AML-193 (cell line): ENCODE data around the gene RNPS1.
A peak's percentile ranks its signal among the peaks of the same experiment; 100 is the strongest.

Experiments
- DNase-seq, 2 experiments: peaks; one replicate each; lab custom pipeline; 2025; lab: John Stamatoyannopoulos, UW

RNPS1 gene

DNA sequence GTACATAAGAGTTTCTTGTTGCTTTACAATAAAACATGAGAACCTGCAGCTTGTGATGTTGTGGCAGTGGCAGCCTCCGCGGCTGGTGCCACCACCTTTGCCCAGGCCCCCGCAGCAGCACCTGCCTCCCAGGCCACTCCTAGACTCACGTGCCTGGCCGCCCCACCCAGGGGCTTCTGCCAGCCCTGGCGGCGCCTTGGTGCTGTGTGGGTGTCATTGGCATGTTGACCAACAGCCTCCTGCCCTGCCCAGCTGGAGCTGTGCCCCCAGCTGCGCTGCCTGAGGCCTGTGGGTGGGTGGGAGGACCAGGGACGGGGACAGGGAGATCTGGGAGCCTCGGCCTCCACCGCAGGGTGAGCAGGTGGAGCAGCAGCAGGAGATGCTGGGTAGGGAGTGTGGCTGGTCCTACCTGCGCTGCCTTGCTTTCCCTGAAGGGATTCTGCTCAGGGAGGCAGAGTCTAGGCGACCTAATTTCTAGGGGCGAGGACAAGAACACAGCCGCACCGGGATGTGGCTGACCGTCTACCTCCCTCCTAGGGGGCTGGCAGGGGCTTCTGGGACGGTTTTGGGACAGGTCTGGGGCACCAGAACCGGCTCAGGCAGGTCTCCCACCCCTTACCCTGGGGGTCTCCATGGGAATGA, 32.1 kb downstream of the RNPS1 start:
- no peak for DNase-seq

DNA sequence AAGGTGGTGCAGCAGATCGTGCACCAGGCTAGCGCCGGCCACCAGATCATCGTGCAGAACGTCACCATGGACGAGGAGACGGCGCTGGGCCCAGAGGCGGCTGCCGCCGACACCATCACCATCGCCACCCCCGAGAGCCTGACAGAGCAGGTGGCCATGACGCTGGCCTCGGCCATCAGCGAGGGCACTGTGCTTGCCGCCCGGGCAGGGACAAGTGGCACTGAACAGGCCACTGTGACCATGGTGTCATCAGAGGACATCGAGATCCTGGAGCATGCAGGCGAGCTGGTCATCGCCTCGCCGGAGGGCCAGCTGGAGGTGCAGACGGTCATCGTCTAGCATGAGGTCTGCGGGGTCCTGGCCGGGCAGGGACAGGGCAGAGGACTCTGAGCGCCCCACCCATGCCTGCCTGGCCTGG, 32.7 kb downstream of the RNPS1 start:
- DNase-seq: no peak

DNA sequence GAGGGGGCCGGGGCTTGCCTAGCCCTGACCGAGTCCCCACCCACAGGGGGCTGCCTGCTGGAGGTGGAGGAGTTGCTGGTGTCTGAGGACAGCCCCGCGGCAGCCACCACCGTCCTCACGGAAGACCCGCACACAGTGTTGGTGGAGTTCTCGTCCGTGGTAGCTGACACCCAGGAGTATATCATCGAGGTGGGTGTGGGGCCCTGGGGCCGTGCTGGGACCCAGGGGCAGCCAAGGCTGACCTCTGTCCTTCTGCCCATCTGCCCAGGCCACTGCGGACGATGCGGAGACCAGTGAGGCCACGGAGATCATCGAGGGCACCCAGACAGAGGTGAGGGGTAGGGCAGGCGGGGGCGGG, 33.1 kb downstream of the RNPS1 start:
- DNase-seq: no peak

DNA sequence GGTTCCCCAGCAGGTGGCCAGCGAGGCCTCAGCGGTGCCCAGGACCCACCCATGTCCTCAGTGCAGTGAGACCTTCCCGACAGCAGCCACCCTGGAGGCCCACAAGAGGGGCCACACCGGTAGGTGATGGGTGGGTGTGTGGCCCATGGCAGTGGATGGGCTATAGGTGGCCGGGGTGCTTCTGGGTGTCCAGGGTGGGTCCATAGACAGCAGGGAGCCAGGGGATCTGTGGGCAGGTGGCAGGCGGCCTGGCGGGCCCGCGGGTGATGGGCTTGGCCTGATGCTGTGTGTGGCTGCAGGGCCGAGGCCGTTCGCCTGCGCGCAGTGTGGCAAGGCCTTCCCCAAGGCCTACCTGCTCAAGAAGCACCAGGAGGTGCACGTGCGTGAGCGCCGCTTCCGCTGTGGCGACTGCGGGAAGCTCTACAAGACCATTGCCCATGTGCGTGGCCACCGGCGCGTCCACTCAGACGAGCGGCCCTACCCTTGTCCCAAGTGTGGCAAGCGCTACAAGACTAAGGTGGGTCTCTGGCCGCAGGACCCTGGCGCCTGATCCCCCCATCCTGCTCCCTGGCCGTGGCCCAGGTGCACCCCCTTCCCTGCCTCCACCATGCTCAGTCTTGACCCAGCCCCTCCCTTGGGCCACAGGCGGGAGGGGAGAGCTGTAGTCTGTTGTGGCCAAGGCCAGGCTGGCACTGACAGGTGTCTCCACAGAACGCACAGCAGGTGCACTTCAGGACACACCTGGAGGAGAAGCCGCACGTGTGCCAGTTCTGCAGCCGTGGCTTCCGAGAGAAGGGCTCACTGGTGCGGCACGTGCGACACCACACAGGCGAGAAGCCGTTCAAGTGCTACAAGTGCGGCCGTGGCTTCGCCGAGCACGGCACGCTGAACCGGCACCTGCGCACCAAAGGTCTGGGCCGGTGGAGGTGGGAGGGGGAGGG, 33.8 kb downstream of the RNPS1 start:
- no peak for DNase-seq

DNA sequence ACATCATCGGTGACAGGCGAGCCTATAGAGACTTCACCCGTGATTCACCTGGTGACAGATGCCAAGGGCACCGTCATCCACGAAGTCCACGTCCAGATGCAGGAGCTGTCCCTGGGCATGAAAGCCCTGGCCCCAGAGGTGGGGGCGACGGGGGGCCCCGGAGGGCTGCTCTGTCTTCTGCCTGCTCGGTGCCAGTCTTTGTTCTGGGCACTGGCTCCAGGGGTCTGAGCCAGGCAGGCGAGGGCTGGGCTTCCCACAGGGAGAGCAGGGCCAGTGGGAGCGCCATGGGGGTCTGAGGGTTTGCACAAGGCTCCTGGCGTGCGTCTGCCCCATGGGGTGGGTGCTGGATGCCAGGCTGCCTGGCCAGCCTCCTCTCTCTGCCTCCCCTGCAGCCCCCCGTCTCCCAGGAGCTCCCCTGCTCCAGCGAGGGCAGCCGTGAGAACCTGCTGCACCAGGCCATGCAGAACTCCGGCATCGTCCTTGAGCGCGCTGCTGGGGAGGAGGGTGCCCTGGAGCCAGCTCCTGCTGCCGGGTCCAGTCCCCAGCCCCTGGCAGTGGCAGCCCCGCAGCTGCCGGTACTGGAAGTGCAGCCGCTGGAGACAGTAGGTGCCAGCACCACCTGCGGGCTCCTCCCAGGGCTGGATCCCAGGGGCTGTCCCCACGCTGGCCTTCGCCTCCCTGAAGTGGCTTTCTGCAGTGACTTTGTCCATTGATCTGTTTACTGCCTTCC, 34.7 kb downstream of the RNPS1 start:
- no peak for DNase-seq

DNA sequence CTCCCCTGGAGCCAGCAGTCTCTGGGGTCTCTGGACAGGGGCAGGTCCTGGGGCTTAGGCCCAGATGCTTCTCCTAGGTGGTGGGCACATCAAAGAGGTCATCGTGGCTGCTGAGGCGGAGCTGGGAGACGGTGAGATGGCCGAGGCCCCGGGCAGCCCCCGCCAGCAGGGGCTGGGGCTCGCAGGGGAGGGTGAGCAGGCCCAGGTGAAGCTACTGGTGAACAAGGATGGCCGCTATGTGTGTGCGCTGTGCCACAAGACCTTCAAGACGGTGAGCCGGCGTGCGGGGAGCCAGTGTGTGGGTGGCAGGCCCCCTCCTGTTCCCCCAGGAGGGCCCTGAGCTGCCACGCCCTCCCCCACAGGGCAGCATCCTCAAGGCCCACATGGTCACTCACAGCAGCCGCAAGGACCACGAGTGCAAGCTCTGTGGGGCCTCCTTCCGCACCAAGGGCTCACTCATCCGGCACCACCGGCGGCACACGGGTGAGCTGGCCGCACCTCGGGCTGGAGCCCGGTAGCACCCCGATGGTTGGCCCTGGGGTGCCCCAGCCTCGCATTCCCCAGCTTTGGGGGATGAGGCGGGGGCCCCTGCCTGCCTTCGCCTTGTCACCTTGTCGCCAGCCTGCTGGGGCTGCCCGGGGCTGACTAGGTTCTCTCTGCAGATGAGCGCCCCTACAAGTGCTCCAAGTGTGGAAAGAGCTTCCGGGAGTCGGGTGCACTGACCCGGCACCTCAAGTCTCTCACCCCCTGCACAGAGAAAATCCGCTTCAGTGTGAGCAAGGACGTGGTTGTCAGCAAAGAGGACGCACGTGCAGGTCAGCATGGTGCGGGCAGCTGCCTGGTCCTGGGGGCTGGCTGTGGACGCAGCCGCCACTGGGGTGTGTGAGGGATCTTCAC, 35.6 kb downstream of the RNPS1 start:
- DNase-seq: no peak

DNA sequence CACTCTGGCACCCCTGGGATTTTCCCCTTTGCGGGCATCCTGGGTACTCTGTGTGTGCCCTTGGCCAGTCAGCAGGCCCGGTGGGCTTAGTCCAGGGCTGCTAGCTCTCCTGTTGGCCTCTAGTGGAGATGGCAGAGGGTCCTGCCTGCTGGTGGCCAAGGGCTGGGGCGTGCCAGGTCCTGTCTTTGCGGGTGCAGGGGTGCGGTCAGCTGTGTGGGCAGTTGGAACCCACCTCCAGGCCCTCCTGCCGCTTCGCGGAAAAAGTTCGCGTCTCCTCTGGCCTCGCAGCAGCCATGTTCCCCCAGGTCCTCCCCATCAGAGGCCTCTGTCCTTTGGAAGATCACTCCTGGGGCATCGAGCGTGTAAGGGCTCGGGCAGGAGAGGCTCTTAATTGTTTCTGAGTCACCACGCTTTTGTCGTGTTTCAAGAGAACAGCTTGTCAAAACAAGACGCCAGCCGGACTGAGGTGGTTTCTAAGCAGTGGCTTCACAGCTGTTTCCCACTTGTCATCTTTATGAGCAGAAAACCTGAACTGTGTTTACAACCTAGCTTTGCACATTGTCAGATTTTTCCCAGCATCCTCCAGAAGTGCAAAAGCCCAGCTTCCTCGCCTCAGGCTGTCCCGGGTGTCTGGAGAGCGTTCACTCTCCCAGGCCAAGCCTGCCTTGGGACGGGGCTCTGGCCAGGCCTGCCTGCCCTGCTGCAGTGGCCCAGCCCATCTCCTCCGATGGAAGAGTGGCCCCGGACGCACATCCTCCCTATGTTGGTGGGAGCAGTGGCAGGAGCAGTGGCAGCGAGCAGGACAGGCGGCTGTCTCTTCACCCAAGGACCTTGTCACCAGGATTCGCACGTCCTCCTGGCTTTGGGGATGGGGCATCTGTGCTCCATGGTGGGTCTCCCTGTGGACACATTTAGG, 36.7 kb downstream of the RNPS1 start:
- no peak for DNase-seq

DNA sequence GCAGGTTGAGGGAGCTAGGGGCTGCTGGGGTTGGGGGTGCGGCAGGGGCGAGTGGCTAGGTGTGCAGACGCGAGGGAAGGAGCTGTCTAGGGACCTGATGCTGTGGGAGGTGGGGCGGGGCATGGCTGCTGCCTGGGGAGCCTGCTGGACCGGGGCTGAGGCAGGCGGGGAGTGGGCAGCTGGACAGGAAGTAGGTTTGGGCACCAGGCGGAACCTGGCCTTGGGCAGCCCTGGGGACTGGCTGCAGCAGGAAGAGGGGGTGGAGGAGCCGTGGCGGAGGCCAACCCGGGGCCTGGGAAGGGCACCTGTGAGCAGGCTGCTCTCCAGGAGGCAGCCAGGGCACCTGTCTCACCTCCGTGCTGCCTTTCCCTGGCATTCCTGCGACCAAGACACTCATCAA, 37.5 kb downstream of the RNPS1 start:
- no peak for DNase-seq

DNA sequence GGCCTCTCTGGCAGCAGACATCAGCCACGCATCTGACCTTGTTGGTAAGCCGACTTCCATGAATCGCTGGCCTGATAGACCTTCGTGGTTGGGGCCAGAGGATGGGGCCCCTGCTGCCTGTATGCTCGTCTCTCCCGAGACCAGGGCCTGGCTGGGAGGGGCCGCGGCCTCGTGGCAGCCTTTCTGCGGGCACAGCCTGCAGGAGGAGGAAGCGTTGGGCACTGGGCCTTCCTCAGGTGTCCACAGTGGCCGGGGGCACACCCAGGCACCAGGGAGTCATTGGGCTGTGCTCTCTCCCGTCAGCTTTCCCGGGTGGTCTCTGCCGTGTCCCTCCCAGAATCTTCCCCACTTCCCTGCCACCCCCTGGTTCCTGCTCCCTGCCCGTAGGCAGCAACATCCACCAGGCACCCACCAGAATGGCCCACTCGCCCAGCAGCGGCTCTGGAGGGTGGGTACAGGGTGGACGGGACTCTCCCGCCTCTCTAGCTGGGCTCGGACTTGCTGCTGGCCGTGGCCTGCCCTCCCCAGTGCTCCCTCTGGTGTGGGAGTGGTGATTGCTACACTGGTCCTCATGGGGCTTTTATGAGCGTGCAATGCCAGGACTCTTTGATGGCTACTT, 38.2 kb downstream of the RNPS1 start:
- no peak for DNase-seq

DNA sequence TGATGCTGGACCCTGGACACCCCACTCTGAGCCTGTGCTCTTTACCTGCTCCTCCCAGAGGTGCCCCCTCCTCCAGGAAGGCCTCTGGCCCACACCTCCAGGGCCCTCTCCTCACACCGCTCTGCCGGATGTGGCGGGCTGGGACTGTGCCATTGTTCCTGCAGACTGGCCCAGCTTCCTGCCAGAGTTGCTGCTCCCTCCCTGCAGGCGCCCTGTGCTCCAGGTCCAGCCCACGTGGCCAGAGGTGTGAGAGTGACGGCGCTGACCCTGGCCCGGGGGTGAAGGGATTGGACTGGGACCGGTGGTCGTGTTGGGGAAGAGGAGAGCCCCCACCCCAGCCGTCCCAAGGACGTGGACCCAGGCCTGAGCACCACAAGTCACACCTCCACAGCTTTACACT, 38.8 kb downstream of the RNPS1 start:
- no peak for DNase-seq

DNA sequence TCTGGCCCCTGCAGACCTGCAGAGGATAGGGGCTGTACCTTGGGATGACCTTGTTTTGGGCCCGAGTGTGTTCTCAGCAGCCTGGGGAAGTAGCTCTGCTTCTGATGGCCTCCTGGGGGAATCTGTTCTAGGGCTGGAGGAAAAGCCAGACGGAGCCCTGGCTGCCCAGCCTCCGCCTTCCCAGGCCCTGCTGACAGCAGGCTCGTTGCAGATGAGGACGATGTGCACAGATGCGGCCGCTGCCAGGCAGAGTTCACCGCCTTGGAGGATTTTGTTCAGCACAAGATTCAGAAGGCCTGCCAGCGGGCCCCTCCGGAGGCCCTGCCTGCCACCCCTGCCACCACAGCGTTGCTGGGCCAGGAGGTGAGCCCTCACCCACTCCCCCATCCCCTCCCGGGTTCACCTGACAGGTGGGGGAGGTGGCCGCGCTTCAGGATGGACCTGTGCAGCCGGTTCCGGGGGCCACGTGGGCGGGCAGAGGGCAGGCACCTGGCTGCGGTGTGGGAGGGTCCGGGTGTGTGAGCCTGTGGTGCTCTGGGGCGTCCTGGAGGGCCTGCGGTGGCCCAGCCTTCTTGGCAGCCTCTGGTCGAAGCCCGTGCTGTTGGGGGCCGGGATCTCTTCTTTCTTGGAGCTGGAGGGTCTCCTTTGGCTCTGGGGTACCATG, 39.6 kb downstream of the RNPS1 start:
- no peak for DNase-seq

DNA sequence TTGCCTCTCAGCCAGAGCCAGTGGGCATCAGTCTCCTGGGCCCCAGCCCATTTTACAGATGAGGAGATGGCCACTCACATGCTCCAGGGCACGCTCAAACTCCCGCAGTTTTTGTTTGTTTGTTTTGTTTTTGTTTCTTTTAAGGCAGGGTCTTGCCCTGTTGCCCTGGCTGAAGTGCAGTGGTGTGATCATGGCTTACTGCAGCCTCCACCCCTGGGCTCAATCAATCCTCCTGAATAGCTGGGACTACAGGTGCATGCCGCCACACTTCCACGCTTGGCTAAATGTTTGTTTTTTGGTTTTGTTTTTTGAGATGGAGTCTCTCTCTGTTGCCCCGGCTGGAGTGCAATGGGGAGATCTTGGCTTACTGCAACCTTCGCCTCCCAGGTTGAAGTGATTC, 41.0 kb downstream of the RNPS1 start:
- no peak for DNase-seq

DNA sequence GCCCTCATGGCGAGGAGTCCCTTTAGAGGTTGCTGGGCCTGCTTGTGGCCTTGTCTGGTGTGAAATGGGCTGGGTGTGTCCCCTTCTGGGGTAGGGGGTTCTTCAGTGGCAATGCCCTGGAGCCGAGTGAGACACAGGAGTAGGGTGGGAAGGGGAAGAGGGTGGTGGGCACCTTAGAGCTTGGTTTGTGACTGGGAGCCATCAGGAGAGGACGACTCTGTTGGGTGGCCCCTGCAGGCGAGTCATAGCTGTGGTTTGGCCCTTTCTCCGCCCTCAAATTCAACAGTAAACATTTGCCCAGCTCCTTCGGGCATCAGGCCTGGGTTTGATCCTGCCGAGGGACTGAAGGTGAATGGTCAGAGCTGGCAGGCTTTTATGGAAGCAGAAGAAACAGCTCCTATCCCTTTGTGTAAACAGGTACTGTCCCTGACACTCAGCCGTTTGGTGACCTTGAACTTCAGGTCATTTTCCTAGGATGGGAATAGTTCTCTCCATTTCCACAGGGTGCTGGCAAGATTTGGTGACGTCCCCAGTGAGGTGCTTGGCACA, 41.6 kb downstream of the RNPS1 start:
- no peak for DNase-seq

DNA sequence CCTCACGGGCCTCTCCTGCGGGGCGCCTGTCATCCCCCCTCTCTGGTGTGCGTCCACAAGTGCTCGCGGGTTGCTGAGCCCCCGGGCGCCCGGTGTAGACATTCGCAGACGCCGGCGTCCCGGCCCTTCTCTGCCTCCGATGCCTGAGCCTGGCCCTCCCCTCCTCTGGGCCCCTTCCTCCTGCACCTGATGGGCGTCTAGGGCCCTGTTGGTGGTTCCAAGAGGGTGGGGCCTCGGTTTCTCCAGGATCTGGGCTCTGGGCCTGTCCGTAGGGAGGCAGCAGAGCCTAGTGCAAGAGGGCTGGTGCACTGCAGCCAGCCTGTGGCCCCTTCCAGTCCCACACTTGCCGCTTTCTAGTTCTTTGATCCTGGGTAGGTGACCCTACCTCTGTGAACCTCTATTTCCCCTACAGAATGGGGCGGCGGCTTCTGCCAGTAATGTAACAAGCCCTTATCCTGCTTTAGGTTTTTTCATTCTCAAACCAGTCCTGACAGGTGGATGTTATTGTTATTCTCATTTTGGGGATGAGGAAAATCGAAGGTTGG, 43.9 kb downstream of the RNPS1 start:
- DNase-seq: peak; percentile 27 to 28

DNA sequence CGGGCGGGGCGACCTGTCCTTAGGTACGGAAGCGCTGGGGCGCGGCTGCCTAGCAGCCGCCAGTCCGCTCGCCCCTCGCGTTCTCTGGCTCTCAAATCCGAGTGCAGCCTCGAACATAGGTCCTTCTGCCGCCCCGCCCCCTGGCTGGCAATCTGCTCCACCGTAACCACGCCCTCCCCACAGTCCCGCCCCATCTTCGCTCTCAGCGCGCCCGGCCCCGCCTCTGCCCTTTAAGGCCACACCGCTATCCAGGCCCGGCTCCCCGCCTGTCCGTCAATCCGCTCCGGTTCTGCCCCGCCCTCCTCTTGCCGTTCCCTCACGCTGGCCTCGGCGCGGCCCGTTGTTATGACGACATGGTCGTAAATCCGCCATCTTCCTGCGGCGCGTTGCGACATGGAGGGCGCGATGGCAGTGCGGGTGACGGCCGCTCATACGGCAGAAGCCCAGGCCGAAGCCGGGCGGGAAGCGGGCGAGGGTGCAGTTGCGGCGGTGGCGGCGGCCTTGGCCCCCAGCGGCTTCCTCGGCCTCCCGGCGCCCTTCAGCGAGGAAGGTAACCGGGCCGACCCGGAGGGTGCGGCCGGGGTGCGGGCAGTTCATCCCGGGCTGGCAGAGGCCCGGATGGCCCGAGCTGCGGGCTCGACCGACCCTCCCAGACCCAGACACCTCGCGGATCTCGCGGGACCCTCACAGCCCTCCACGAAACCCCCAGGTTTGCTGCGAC, 44.5 kb downstream of the RNPS1 start, which contains the start of gene E4F1:
Gene E4F1 (plus strand): TSS at position 371 of the 721 bp plus-strand sequence. CDS start 23 bp downstream, at position 394.
- peak; percentile 98 to 99 for DNase-seq

DNA sequence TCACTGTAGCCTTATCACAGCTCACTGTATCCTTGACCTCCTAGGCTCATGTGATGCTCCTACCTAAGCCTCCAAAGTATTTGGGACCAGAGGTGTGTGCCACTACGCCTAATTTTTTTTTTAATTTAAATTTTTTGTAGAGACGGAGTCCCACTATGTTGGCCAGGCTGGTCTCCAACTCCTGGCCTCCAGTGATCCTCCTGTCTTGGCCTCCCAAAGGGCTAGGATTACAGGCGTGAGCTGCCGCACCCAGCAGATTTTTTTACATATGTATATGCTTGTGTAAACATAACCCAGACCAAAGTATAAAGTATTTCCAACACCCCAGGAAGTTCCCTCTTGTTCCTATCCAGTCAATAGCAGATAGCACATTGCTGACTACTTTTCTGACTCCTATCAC, 51.6 kb downstream of the RNPS1 start:
- no peak for DNase-seq

DNA sequence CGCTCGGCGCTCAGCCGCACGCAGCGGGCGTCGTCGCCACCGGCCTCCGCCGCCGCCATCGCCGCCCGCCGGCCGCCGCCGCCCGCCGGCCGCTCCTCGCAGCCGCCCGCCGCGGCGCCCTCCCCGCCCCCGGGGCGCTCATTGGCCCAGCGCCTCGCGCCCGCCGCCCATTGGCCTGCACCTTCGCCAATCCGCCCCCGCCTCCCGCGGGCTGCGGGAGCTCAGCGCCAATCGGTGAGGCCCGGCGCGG, 53.3 kb downstream of the RNPS1 start, which contains the start of gene PGP:
Gene PGP (minus strand): TSS at position 122 of the 250 bp plus-strand sequence. CDS start 63 bp downstream, at position 59.
- DNase-seq: no peak
